ENCODE data around the gene DGKD. TPM values are rescaled to one million over a fixed set of nuclear protein-coding genes. Genes with fewer than 3 reads are reported as not detected.

The DGKD gene
- total RNA-seq, 1 experiment from 2014 or later, result 16.0 TPM

GRCh38 chr2:233449921-233450863, 95.9 kb downstream of the DGKD start:
- no peaks in the 10 kb centered on the region for H3K27me3 ChIP-seq (replicated peaks)
- peak in 1 of 2 experiments; percentile 36 for DNase-seq (ENCODE audit: low read depth in 1 of 2, low spot score in 2 of 2)
- H3K9me3 ChIP-seq (replicated peaks), result no peaks in the 10 kb centered on the region
- H3K4me3 ChIP-seq, result no peak overlapping the region
- 0 out of 2 replicates have a peak, but pooled peaks cover 5% of the 10 kb centered on the region for H3K4me1 ChIP-seq (replicated peaks)
- no peak overlapping the region for H3K27ac ChIP-seq
- H3K36me3 ChIP-seq, result peaks cover 81% of the 10 kb centered on the region

- Histone ChIP-seq H3K27ac (no peak overlapping the region), H3K27me3 (replicated peaks) (no peaks in the 10 kb centered on the region), H3K4me1 (replicated peaks) (0 out of 2 replicates have a peak, but pooled peaks cover 5% of the 10 kb centered on the region), H3K9me3 (replicated peaks) (no peaks in the 10 kb centered on the region), H3K36me3 (peaks cover 81% of the 10 kb centered on the region), H3K4me3 (no peak overlapping the region)
- no peak for DNase-seq (ENCODE audit: low read depth in 1 of 2, low spot score in 2 of 2)
These were observed 96.7 kb downstream of the DGKD start for GRCh38 chr2:233450864-233451575.

- Histone ChIP-seq H3K9me3 (replicated peaks) (no peaks in the 10 kb centered on the region), H3K4me1 (replicated peaks) (0 out of 2 replicates have a peak, but pooled peaks cover 5% of the 10 kb centered on the region), H3K27ac (no peak overlapping the region), H3K27me3 (replicated peaks) (no peaks in the 10 kb centered on the region), H3K36me3 (peaks cover 82% of the 10 kb centered on the region), H3K4me3 (no peak overlapping the region)
- DNase-seq (ENCODE audit: low read depth in 1 of 2, low spot score in 2 of 2), result no peak
These were observed 97.7 kb downstream of the DGKD start for GRCh38 chr2:233451950-233452349.

GRCh38 chr2:233453111-233453915, 99.0 kb downstream of the DGKD start:
- H3K9me3 ChIP-seq (replicated peaks), result no peaks in the 10 kb centered on the region
- no peaks in the 10 kb centered on the region for H3K27me3 ChIP-seq (replicated peaks)
- no peak overlapping the region for H3K27ac ChIP-seq
- no peak for DNase-seq (ENCODE audit: low read depth in 1 of 2, low spot score in 2 of 2)
- H3K36me3 ChIP-seq, result peaks cover 88% of the 10 kb centered on the region
- H3K4me3 ChIP-seq, result no peak overlapping the region
- H3K4me1 ChIP-seq (replicated peaks), result 0 out of 2 replicates have a peak, but pooled peaks cover 5% of the 10 kb centered on the region

GRCh38 chr2:233453916-233454315, 99.6 kb downstream of the DGKD start:
- DNase-seq (ENCODE audit: low read depth in 1 of 2, low spot score in 2 of 2), result no peak
- Histone ChIP-seq H3K27ac (no peak overlapping the region), H3K4me1 (replicated peaks) (0 out of 2 replicates have a peak, but pooled peaks cover 4% of the 10 kb centered on the region), H3K36me3 (peaks cover 86% of the 10 kb centered on the region), H3K9me3 (replicated peaks) (no peaks in the 10 kb centered on the region), H3K4me3 (no peak overlapping the region), H3K27me3 (replicated peaks) (no peaks in the 10 kb centered on the region)

- H3K36me3 ChIP-seq, result peaks cover 79% of the 10 kb centered on the region
- H3K27ac ChIP-seq, result no peak overlapping the region
These were observed 100.7 kb downstream of the DGKD start for GRCh38 chr2:233455006-233455405.

GRCh38 chr2:233455491-233455890, 101.2 kb downstream of the DGKD start:
- Histone ChIP-seq H3K9me3 (replicated peaks) (no peaks in the 10 kb centered on the region), H3K4me3 (no peak overlapping the region), H3K27ac (no peak overlapping the region), H3K4me1 (replicated peaks) (no peaks in the 10 kb centered on the region), H3K36me3 (peaks cover 78% of the 10 kb centered on the region), H3K27me3 (replicated peaks) (no peaks in the 10 kb centered on the region)
- no peak for DNase-seq (ENCODE audit: low read depth in 1 of 2, low spot score in 2 of 2)

More at GRCh38 chr2:233455006-233455405, 100.7 kb downstream of the DGKD start:
- no peaks in the 10 kb centered on the region for H3K27me3 ChIP-seq (replicated peaks)
- no peak for DNase-seq (ENCODE audit: low read depth in 1 of 2, low spot score in 2 of 2)
- no peaks in the 10 kb centered on the region for H3K4me1 ChIP-seq (replicated peaks)
- no peak overlapping the region for H3K4me3 ChIP-seq
- no peaks in the 10 kb centered on the region for H3K9me3 ChIP-seq (replicated peaks)

- no peak for DNase-seq (ENCODE audit: low read depth in 1 of 2, low spot score in 2 of 2)
- Histone ChIP-seq H3K4me1 (replicated peaks) (no peaks in the 10 kb centered on the region), H3K27me3 (replicated peaks) (no peaks in the 10 kb centered on the region), H3K27ac (no peak overlapping the region), H3K36me3 (peaks cover 75% of the 10 kb centered on the region), H3K9me3 (replicated peaks) (no peaks in the 10 kb centered on the region), H3K4me3 (no peak overlapping the region)
These were observed 101.8 kb downstream of the DGKD start for GRCh38 chr2:233456111-233456510.

- no peak for DNase-seq (ENCODE audit: low read depth in 1 of 2, low spot score in 2 of 2)
- Histone ChIP-seq H3K36me3 (peaks cover 80% of the 10 kb centered on the region), H3K27ac (no peak overlapping the region), H3K27me3 (replicated peaks) (no peaks in the 10 kb centered on the region), H3K9me3 (replicated peaks) (no peaks in the 10 kb centered on the region), H3K4me3 (no peak overlapping the region), H3K4me1 (replicated peaks) (no peaks in the 10 kb centered on the region)
These were observed 102.6 kb downstream of the DGKD start for GRCh38 chr2:233456934-233457333.

GRCh38 chr2:233457356-233457755, 103.1 kb downstream of the DGKD start:
- Histone ChIP-seq H3K9me3 (replicated peaks) (no peaks in the 10 kb centered on the region), H3K27me3 (replicated peaks) (no peaks in the 10 kb centered on the region), H3K27ac (no peak overlapping the region), H3K4me1 (replicated peaks) (no peaks in the 10 kb centered on the region), H3K4me3 (no peak overlapping the region), H3K36me3 (peaks cover 80% of the 10 kb centered on the region)
- no peak for DNase-seq (ENCODE audit: low read depth in 1 of 2, low spot score in 2 of 2)

GRCh38 chr2:233458031-233458610, 103.8 kb downstream of the DGKD start:
- no peak overlapping the region for H3K4me3 ChIP-seq
- H3K4me1 ChIP-seq (replicated peaks), result no peaks in the 10 kb centered on the region
- H3K27me3 ChIP-seq (replicated peaks), result no peaks in the 10 kb centered on the region
- H3K9me3 ChIP-seq (replicated peaks), result no peaks in the 10 kb centered on the region
- H3K36me3 ChIP-seq, result peaks cover 81% of the 10 kb centered on the region
- DNase-seq (ENCODE audit: low read depth in 1 of 2, low spot score in 2 of 2), result no peak
- H3K27ac ChIP-seq, result no peak overlapping the region

- DNase-seq (ENCODE audit: low read depth in 1 of 2, low spot score in 2 of 2), result no peak
- peaks cover 77% of the 10 kb centered on the region for H3K36me3 ChIP-seq
These were observed 104.5 kb downstream of the DGKD start for GRCh38 chr2:233458826-233459225.

GRCh38 chr2:233459426-233459825, 105.1 kb downstream of the DGKD start:
- H3K36me3 ChIP-seq, result peaks cover 77% of the 10 kb centered on the region
- no peaks in the 10 kb centered on the region for H3K27me3 ChIP-seq (replicated peaks)
- H3K27ac ChIP-seq, result no peak overlapping the region
- no peaks in the 10 kb centered on the region for H3K4me1 ChIP-seq (replicated peaks)
- no peak overlapping the region for H3K4me3 ChIP-seq
- no peaks in the 10 kb centered on the region for H3K9me3 ChIP-seq (replicated peaks)
- DNase-seq (ENCODE audit: low read depth in 1 of 2, low spot score in 2 of 2), result no peak

More at GRCh38 chr2:233458826-233459225, 104.5 kb downstream of the DGKD start:
- no peak overlapping the region for H3K27ac ChIP-seq
- no peak overlapping the region for H3K4me3 ChIP-seq
- no peaks in the 10 kb centered on the region for H3K27me3 ChIP-seq (replicated peaks)
- H3K4me1 ChIP-seq (replicated peaks), result no peaks in the 10 kb centered on the region
- H3K9me3 ChIP-seq (replicated peaks), result no peaks in the 10 kb centered on the region

Data from SJSA1 (cell line).